Neural cell (in vitro differentiated cells): ENCODE data around the gene VAMP5. TPM values are rescaled to one million over a fixed set of nuclear protein-coding genes. Genes with fewer than 3 reads are reported as not detected.

Experiments used
- H2AFZ ChIP-seq: fragments of 200-600, 300-800 bp; sonication (generic), shearing (Covaris generic); 2 replicates; pipeline ENCODE4 v1.6.0; 2014; ENCODE audit warnings: low read depth, mild to moderate bottlenecking, antibody characterized with exemption, low read length, moderate library complexity
- H3F3A ChIP-seq: fragments of 200-600 bp; shearing (Covaris generic); 2 replicates; pipeline ENCODE4 v1.6.1; 2016; ENCODE audit warnings: mild to moderate bottlenecking, moderate library complexity, mixed read lengths, antibody characterized with exemption, low read length; ENCODE audit not compliant: insufficient read depth, poor library complexity, severe bottlenecking
- H3K27ac ChIP-seq: fragments of 200-600, 300-800 bp; sonication (generic), shearing (Covaris generic); 2 replicates; pipeline ENCODE4 v1.5.1; 2014; ENCODE audit warnings: mild to moderate bottlenecking, low read length, moderate library complexity
- H3K27me3 ChIP-seq: fragments of 300-800, 200-600 bp; sonication (generic), shearing (Covaris generic); 2 replicates; pipeline ENCODE4 v1.6.0; 2014; ENCODE audit warnings: mild to moderate bottlenecking, low read depth, low read length, moderate library complexity; ENCODE audit not compliant: insufficient read depth
- H3K36me3 ChIP-seq: fragments of 300-800, 200-600 bp; sonication (generic), shearing (Covaris generic); 2 replicates; pipeline ENCODE4 v1.5.1; 2014; ENCODE audit warnings: mild to moderate bottlenecking, antibody characterized with exemption, low read length, moderate library complexity; ENCODE audit not compliant: insufficient read depth
- H3K4me2 ChIP-seq: fragments of 300-800, 200-600 bp; sonication (generic), shearing (Covaris generic); 2 replicates; pipeline ENCODE4 v1.6.0; 2014; ENCODE audit warnings: mild to moderate bottlenecking, low read length
- H3K4me3 ChIP-seq: fragments of 300-800, 200-600 bp; sonication (generic), shearing (Covaris generic); 2 replicates; pipeline ENCODE4 v1.5.1; 2014; ENCODE audit warnings: mild to moderate bottlenecking, low read length, moderate library complexity
- H3K79me2 ChIP-seq: fragments of 200-600 bp; shearing (Covaris generic); replicated peaks from 2 replicates; pipeline ENCODE4 v1.6.0; 2014; ENCODE audit warnings: mild to moderate bottlenecking, low read length, moderate library complexity; ENCODE audit not compliant: insufficient read depth
- H3K9ac ChIP-seq: fragments of 300-800, 200-600 bp; sonication (generic), shearing (Covaris generic); 2 replicates; pipeline ENCODE4 v1.6.1; 2016; ENCODE audit warnings: mild to moderate bottlenecking, low read length, mixed read lengths
- H3K9me2 ChIP-seq: fragments of 200-600 bp; shearing (Covaris generic); 2 replicates; pipeline ENCODE4 v1.6.1; 2016; ENCODE audit warnings: mild to moderate bottlenecking, low read length, mixed read lengths; ENCODE audit not compliant: insufficient read depth
- H3K9me3 ChIP-seq: fragments of 200-600, 300-800 bp; sonication (generic), shearing (Covaris generic); 2 replicates; pipeline ENCODE4 v1.6.1; 2016; ENCODE audit warnings: mild to moderate bottlenecking, mixed run types, low read length, moderate library complexity, mixed read lengths
- H4K20me1 ChIP-seq: fragments of 200-600 bp; shearing (Covaris generic); 2 replicates; pipeline ENCODE4 v1.6.1; 2016; ENCODE audit warnings: mild to moderate bottlenecking, mixed run types; ENCODE audit not compliant: insufficient read depth
- CTCF ChIP-seq: fragments of 450-650 bp; IDR thresholded peaks from 2 replicates; pipeline ENCODE4 v1.5.1; 2014; ENCODE audit warnings: antibody characterized with exemption, mild to moderate bottlenecking, moderate library complexity; ENCODE audit not compliant: poor library complexity, severe bottlenecking
- EP300 ChIP-seq: fragments of 450-650 bp; conservative IDR thresholded peaks from 2 replicates; pipeline ENCODE4 v1.6.1; 2014; ENCODE audit warnings: antibody characterized with exemption, mild to moderate bottlenecking, moderate library complexity; ENCODE audit not compliant: poor library complexity, severe bottlenecking
- EZH2 ChIP-seq: fragments of 200-600, 300-800 bp; shearing (Covaris generic), sonication (generic); IDR thresholded peaks from 2 replicates; pipeline ENCODE4 v1.6.1; 2014; ENCODE audit warnings: antibody characterized with exemption, low read length, borderline replicate concordance, mild to moderate bottlenecking; ENCODE audit not compliant: insufficient read depth, poor library complexity, severe bottlenecking
- MXI1 ChIP-seq: fragments of 450-650 bp; conservative IDR thresholded peaks from 2 replicates; pipeline ENCODE4 v1.6.1; 2014; ENCODE audit warnings: antibody characterized with exemption, mild to moderate bottlenecking; ENCODE audit not compliant: poor library complexity, severe bottlenecking
- POLR2AphosphoS5 ChIP-seq: IDR thresholded peaks from 2 replicates; pipeline ENCODE4 v1.6.1; 2012
- RAD21 ChIP-seq: fragments of 450-650 bp; conservative IDR thresholded peaks from 2 replicates; pipeline ENCODE4 v1.6.1; 2014; ENCODE audit warnings: antibody characterized with exemption, mild to moderate bottlenecking, moderate library complexity
- REST ChIP-seq: IDR thresholded peaks from 2 replicates; pipeline ENCODE4 v1.6.1; 2012; ENCODE audit warnings: borderline replicate concordance
- SMC3 ChIP-seq: fragments of 450-650 bp; conservative IDR thresholded peaks from 2 replicates; pipeline ENCODE4 v1.6.1; 2014; ENCODE audit warnings: antibody characterized with exemption, mild to moderate bottlenecking, moderate library complexity; ENCODE audit not compliant: poor library complexity
- TAF1 ChIP-seq: IDR thresholded peaks from 2 replicates; pipeline ENCODE4 v1.6.1; 2012; ENCODE audit warnings: low read depth
- polyA plus RNA-seq: library from polyadenylated mRNA; depleted of rRNA; stranded (reverse); fragments of >200 nt; gene quantifications from 2 replicates; pipeline ENCODE4 v1.2.3, GENCODE V29; 2014

The VAMP5 gene
- polyA plus RNA-seq, 1 donor from 2014 or later = not detected

GRCh38 chr2:85561280-85562212 lies 22.7 kb upstream of the VAMP5 start, which contains the start of gene GGCX:
TSS of gene GGCX (minus strand) at chr2:85561493. CDS start at chr2:85561428, 65 bp downstream.
- H3K9ac ChIP-seq = peak within 1 kb of the TSS; percentile 81
- H3K9me3 ChIP-seq = no peaks in the 10 kb centered on the region
- no peaks in the 10 kb centered on the region for H3K27me3 ChIP-seq
- TF ChIP-seq CTCF (peak; percentile 37), REST (no peak), TAF1 (peak; percentile 95), RAD21 (peak; percentile 35), EZH2 (no peak), MXI1 (peak; percentile 75), POLR2AphosphoS5 (peak; percentile 93), EP300 (peak; percentile 37), SMC3 (peak; percentile 52)
- peak within 1 kb of the TSS; percentile 91 for H3K4me3 ChIP-seq
- peak within 1 kb of the TSS; percentile 92 for H3K4me2 ChIP-seq
- H3K9me2 ChIP-seq = no peaks in the 10 kb centered on the region
- peak within 1 kb of the TSS; percentile 71 for H3K27ac ChIP-seq
- H3F3A ChIP-seq = no peaks in the 10 kb centered on the region
- H4K20me1 ChIP-seq = no peaks in the 10 kb centered on the region
- peaks cover 18% of the 10 kb centered on the region for H3K79me2 ChIP-seq
- no peaks in the 10 kb centered on the region for H3K36me3 ChIP-seq
- H2AFZ ChIP-seq = peak within 1 kb of the TSS; percentile 97

- H3K9ac ChIP-seq = no peak overlapping the region
- H4K20me1 ChIP-seq = no peaks in the 10 kb centered on the region
- H3K27ac ChIP-seq = no peak overlapping the region
- no peaks in the 10 kb centered on the region for H3F3A ChIP-seq
- H3K4me2 ChIP-seq = no peak overlapping the region
- no peaks in the 10 kb centered on the region for H3K9me2 ChIP-seq
- H3K27me3 ChIP-seq = no peaks in the 10 kb centered on the region
- H3K79me2 ChIP-seq = peaks cover 16% of the 10 kb centered on the region
- no peaks in the 10 kb centered on the region for H3K36me3 ChIP-seq
- TF ChIP-seq EP300 = no peak
- TF ChIP-seq SMC3 = no peak
- no peak for TF ChIP-seq REST
- TF ChIP-seq MXI1 = no peak
- no peak for TF ChIP-seq RAD21
- no peak for TF ChIP-seq EZH2
- TF ChIP-seq POLR2AphosphoS5 = no peak
- TF ChIP-seq CTCF = no peak
- TF ChIP-seq TAF1 = no peak
- H3K9me3 ChIP-seq = no peaks in the 10 kb centered on the region
- H3K4me3 ChIP-seq = no peak overlapping the region
- no peak overlapping the region for H2AFZ ChIP-seq
Measured at GRCh38 chr2:85564144-85564563, 20.1 kb upstream of the VAMP5 start.
